ENCODE data around the gene TCN2. TPM values are rescaled to one million over a fixed set of nuclear protein-coding genes. Genes with fewer than 3 reads are reported as not detected.
"Not testable (repeated sequence)": the region's sequence is repeated elsewhere in the genome, so short reads cannot be mapped to it uniquely, and the experiment has no call there.

Gene TCN2
- polyA plus RNA-seq, 1 donor = 7.0 TPM

DNA sequence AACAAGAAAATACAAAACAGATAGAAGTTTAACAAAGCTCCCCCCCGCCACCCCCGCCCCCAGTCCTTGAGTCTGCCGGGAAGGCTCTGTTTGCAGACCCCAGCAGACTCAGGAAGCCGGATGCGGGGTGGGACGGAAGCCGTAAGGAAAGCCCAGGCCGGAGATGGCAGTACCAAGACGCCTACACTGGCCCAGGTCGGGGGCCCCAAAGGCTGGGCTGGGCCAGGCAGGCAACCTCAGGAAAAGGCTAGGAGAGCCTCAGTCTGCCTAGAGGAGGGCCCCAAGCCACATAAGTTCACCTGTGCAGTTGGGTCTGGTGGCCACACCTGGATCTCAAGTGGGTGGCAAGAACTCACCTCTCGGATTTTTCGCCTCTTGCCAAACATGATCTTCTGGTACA is 28.5 kb upstream of the TCN2 start:
- no peak for DNase-seq

DNA sequence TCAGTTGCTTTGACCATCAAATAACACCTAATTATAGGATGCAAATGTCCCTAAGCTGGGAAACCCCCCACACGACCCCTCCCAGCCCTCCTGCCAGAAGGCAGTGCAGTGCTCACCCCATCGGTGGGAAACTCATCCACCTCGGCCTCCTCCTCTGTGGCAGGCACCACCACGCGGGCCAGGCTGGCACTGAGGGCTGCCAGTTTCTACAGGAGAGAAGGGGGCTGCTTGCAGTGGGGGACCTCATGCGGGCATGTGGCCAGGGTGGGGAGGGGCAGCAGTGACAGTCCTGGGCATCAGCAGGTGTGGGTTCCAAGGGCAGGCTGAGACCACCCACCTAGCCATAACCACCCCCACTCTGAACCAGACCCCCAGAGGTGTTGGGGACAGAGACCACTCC is 26.1 kb upstream of the TCN2 start:
- no peak for DNase-seq

DNA sequence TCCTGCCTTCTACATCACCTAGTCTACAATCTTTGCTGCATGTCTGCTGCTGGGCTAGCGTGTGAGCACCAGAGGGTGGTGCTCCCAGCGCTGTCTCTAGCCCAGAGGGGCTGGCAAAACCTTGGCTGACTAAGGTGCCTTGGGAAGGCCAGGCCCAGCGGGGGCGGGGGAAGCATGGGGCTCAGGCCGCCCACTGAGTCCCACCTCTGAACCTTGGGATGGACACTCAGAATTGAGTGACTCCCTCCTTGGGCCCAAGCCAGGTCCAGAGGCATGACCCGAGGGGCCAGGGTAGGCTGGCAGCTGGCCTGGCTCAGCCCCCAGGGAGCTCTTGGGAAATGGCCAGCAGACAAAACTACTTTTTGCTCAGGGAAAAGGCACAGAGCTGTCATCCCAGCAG is 24.9 kb upstream of the TCN2 start:
- DNase-seq = no peak

DNA sequence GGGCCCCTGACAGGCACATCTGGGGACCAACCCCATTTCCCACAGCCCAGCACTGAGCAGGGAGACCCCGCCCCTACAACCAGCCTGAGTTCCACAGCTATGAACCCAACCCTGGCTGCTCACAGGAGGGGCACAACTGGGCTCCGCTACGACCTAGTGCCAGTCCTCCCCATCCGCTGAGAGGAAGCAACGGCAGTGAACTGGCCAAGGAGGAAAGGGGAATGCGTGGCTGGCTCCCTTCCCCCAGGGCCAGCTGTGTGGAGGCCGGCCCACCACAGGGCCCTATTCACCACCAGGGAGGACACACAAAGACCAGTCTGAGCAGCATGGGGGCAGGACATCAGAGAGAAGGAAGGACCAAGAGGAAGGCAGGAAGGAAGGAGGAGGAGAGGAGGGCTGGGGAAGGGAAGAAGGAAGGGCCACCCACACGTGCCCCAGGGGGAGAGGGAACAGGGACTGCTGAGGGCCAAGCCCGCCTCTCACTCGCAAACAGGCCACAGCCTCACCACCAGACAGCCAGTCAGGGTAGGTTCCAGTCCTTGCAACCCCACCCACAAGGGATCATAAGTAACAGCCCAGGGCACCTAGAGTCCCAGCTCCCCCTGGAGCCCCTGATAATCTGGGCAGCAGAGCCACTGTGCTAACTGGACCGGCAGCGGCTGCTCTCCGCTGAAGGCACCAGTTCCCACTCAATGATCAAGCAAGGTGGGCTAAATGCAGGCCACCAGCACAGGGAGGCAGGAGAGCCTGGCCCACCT is 24.0 kb upstream of the TCN2 start:
- DNase-seq = no peak

DNA sequence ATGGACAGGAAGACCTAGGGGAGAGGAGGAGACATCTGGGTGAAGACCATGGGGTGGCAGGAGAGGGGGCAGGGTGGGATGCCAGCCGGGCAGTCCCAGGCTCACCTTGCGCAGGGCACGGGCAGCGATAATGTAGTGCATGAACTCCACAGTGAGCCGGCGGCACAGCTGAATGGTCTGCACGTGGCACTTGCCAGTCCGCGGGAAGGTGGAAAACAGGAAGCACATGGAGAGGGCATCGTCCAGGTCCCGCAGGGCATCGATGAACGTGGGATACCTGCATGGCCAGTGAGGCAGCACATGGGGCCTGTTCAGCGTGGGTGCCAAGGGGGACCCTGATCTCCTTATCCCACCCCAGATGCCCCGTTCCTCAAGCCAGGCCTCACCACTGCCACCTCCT is 22.5 kb upstream of the TCN2 start:
- no peak for DNase-seq

DNA sequence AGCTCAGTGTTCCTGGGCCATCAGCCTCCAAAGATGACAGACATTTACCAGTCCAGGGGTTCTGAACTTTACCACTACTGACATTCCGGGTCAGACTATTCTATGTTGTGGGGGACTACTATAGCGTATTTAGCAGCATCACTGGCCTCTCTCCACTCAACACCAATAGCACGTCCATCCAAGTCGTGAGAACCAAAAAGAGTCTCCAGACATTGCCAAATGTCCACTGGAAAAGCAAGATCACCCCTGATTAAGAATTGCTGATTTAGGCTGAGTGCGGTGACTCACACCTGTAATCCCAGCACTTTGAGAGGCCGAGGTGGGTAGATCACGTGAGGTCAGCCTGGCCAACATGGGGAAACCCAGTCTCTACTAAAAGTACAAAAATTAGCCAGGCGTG is 20.6 kb upstream of the TCN2 start:
- DNase-seq = no peak

DNA sequence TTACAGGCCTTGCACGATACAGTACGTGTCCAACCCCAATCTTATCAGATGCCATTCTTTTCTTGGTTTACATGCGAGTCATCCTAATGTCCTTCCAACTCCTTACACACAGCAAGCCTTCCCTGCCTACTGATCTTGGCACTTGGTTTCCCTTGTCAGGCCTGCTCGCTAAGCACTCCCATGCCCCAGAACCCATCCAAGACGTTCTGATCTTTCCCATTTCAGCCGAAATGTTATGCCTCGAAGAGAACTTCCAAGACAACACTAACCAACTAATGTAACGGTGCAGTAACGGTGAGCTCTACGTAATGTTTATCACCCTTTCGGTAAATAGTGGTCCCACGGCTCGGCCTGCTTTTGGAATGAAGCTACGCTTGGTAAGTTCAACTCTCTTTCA is 15.8 kb upstream of the TCN2 start:
- no peak for DNase-seq

DNA sequence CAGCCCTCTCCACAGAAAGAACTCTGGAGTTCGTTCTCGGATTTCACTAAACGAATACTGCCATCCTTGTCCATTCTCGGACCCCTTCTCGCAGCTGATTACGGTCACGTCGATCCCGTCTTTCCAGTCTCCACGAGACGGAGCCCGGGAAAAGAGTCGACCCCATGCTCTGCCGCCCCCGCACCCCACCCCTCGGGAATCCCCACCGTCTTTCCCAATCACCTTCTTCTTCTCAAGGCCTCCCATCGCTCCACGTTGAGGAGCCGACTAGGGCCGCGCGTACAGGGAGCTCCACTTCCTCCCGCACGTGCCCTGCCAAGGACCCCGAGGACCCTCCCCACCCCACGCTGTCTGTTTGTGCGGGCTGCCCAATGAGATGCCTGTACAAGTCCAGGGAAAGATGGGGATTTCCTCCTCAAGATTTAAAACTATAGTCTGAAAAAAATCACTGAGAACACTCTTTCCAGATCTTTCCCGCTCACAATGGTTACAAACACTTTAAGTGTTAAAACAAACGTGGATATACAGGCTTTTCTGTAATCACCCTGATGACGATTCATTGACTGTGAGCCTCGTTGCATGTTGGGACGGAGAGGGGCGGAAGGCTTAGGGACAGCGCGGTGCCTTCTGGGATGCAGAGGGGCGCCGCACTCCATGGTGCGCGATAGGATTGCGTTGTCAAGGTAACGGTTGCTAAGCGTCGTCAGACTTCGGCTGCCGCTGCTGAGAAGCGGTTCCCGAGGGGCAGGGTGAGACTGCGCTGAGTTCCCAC is 15.2 kb upstream of the TCN2 start, which contains the start of gene PES1:
PES1 (minus strand) TSS at position 323 of the 772 bp plus-strand sequence; CDS start at position 246, 77 bp downstream.
- DNase-seq = peak; percentile 97

DNA sequence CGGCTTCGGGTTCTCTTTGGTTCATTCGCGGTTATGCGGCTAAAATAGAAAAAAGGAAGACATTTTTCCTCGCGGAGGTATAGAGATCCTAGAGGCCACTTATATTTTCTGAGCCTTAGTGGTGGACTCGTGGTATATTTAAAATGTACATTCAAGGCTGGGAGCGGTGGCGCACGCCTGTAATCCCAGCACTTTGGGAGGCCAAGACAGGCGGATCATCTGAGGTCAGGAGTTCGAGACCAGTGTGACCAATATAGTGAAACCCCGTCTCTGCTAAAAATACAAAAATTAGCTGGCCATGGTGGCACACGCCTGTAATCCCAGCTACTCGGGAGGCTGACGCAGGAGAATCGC is 14.6 kb upstream of the TCN2 start:
- DNase-seq = not testable (repeated sequence)

DNA sequence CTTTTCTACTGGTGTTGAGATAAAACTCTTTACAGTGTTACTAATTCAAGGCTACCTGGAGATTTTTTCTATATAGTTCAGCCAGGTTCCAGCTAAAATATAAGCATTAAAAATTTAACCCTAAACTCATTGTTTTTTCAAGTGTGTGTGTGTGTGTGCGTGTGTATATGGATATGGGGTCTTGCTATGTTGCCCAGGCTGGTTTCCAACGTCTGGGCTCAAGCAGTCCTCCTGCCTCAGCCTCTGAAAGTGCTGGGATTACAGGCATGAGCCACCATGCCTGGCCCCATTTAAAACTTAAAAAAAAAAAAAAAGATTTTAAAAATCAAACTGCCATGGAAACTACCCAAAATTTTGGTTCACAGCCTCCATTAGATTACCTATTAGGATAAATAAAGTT is 10.8 kb upstream of the TCN2 start:
- no peak for DNase-seq

DNA sequence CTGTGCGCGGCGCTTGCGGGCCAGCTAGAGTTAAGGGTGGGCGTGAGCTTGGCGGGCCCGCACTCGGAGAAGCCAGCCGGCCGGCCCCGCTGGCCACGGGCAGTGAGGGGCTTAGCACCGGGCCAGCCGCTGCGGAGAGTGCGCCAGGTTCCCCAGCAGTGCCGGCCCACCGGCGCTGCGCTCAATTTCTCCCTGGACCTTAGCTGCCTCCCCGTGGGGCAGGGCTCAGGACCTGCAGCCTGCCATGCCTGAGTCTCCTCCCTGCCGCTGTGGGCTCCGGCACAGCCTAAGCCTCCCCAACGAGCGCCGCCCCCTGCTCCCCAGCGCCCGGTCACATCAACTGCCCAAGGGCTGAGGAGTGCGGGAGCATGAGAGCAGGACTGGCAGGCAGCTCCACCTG is 10.1 kb upstream of the TCN2 start:
- no peak for DNase-seq

DNA sequence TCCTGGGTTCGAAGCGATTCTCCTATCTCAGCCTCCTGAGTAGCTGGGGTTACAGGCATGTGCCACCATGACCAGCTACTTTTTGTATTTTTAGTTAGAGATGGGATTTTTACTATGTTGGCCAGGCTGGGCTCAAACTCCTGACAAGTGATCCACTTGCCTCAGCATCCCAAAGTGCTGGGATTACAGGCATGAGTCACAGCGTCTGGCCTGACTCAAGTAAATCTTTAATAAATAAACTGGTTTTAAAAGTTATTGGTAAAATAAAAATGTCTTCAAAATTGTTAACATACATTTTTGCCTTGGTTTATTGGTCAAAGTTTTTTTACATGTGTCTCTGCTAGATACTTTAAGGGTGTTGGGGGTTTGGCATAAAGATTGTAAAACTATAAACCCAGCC is 8.0 kb upstream of the TCN2 start:
- no peak for DNase-seq

DNA sequence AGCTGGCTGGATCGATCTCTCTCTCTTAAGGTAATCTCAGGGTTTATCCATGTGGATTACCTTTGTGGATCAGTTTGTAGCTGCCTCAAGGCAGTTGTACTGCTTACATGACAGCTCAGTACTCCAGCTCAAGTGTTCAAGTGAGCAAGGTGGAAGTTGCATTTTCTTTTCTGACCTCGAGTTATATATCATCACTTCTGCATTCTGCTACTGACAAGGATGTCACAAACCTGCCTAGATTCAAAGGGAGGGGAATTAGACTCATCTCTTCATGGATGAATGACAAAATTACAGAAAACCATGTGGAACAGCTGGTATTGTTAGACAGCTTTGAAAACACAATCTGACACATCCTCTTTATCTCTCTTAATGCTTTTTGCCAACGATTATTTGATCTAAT is 6.1 kb upstream of the TCN2 start:
- no peak for DNase-seq

DNA sequence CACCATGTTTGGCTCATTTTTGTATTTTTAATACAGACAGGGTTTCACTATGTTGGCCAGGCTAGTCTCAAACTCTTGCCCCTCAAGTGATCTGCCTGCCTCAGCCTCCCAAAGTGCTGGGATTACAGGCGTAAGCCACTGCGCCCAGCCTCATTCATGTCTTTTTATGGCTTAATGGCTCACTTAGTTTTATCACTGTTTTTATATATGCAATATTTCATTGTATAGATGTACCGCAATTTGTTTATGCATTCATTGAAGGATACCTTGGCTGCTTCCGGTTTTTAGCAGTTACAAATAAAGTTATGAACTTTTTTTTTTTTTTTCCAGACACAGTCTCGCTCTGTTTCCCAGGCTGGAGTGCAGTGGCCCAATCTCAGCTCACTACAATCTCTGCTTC is 5.5 kb upstream of the TCN2 start:
- no peak for DNase-seq

DNA sequence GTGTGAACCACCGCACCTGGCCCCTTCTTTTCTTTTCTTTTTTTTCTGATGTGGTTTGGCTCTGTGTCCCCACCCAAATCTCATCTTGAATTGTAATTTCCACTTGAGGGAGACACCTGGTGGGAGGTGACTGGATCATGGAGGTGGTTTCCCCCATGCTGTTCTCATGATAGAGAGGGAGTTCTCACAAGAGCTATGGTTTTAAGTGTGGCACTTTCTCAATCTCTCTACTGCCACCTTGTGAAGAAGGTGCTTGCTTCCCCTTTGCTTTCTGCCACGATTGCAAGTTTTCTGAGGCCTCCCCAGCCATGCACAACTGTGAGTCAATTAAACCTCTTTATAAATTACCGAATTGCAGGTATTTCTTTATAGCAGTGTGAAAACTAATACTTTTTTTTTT is 4.9 kb upstream of the TCN2 start:
- no peak for DNase-seq

DNA sequence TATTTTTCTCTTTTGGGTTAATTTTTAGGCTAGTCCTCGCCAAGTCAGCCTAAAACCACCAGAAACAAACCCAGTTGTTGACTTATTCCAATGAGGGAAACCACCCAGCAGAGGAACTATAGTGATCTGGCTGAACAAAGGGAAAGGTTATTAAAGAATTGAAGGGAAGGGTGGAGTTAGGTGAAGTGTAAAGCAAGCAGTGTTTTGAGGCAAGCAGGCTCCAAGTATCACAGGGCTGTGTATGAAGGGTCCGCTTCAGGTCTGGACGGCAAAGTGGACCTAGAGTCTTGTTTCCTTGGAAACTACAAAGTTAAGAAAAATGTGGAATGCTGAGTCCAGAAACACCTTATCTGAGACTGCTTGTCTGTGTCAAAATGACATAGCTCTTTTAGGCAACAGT is 3.2 kb upstream of the TCN2 start:
- DNase-seq = no peak

DNA sequence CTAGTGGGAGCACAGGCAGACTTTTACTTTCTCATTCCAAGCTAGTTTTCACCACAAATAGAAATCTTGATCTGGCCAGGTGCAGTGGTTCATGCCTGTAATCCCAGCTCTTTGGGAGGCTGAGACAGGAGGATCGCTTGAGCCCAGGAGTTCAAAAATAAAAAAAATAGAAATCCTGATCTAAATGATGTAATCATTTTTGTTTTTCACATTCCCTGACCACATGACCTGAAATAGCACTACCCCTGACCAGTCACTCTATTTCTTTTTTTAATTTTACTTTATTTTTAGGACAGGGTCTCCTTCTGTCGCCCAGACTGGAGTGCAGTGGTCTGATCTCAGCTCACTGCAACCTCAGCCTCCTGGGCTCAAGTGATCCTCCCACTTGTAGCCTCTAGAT is 2.3 kb upstream of the TCN2 start:
- DNase-seq = no peak

DNA sequence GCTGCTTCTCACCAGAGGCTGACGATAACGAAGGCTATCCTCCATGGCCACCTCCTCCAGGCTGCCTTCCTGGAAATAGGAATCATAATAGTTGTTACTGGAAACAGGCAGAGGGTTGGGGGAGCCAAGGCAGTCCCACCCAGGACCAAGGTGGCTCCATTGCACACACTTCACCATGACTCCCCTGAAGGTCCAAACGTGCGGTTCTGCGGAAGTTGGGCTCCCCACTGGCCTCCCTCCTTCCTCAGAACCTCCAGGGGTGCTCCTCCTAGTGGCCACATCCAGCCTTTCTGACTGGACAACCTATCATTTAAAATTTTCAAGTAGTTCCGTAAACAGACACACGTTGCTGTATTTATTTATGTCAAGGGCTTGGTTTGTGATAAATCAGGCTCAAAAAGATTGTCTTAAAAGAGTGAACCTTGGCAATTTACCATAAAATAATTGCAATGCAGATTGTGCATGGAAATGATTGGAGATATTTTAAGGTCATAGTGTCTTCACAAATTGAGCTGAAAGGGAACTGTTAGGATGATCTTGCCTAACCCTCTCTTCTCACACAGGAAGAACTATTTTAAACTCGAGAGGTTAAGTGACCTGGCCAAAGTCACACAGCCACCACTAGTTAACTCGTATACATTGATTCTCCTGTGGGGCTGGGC is 1.4 kb upstream of the TCN2 start:
- peak; percentile 24 for DNase-seq

DNA sequence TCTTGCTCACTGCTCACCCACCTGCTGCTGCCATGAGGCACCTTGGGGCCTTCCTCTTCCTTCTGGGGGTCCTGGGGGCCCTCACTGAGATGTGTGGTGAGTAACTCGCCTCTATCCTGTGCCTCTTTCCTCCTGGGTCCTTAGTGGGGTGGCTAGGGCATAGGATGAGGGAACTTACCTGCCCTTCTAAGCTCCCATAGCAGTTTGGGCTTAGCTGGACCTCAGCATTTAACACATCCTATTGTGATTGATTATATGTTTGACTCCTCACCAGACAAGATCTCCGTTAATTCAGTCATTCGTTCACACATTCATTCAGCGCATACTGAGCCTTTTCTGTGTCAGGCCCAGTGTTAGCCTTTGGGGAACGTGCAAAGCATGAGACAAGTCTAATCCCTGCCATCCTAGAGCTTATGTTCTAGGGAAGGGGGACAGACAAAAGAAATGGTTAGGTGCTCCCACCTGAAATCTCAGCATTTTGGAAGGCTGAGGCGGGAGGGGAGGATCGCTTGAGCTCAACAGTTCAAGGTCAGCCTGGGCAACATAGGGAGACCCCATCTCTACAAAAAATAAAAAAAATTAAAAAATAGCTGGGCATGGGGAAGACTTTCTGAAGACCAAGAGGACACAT is 441 bp downstream of the TCN2 start:
- DNase-seq = no peak

DNA sequence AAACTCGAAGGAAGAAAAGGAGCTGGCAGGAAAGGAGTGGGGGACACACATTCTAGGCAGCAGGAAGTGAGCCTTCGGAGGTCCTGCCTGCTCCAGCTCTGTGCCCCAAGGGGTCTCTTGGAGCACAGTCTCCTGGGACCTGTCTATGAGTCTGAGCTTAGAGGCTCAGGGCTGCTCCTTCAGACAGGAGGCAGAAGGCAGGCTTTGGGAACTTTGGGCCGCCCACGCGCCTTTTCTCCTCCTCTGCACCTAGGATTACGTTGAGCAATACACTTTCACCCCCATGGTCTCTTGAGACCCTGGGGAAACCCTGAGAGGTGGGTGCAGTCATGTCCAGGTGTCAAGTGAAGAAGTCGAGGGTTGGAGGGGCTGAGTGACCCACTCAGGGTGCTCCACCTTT is 965 bp downstream of the TCN2 start:
- DNase-seq = no peak

DNA sequence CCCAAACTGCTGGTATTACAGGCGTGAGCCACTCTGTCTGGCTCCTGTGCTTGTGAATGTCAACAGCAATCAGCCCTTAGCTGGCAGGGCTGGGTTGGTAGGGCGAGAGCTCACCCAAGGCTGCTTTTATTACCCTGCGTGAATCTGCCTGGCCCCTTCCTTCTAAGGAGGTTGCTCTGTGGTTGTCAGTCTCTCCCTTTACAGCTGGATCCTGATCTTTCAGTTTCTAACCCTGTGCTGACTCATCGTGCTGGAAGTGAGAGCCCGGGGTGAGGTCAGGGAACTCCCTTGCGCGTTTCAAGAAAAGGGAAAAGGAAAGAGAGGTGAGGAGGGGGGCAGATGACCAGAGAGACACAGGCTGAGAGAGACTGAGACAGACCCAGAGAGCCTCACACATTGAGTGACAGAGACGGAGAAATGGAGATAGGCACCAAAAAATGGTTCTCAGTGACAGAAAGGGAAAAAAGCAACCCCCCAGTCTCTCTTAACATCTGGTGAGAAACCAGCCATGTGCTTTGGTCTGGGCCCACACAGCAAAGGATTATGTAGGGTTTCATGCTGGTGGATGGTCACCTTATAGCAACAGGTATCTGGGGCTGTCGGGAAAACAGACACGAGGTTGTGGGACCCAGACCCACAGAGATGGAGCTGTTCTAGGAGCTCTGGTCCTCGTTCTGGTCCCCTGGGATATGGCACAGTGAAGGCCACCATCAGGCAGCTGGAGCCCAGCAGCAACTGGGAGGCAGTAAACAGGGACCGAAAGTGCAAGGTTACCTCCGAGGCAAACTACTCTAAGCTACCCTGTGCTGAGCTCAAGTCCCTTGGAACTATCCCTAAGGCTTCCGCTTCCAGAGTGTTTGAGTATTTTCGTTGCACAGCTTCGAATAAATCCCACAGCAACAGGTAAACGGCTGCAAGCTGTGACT is 2.5 kb downstream of the TCN2 start:
- no peak for DNase-seq

DNA sequence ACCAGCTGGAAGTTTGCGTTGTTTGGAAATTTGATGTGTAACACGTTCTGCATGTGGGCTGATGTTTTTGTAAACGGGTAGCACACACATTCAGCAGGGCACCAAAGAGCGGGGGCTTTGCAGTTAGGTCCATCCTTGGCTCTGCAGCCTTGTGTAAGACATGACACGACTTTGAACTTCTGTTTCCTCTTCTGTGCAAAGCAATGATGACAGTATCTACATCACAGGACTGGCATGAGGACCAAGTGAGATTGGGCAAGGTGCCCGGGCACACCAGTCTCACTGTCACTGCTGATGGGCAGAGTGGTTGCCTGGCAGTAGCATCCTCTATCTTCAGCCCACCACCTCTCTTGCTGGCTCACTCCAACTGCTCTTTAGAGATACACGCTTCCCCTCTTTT is 3.3 kb downstream of the TCN2 start:
- DNase-seq = no peak

All from hindlimb muscle (tissue), 1 donor.